Vagina (tissue), 2 donors: ENCODE results near the gene MGAT4D.

Experiments
- POLR2A ChIP-seq, 2 donors: fragments of 450-650 bp; IDR thresholded peaks; one replicate each; pipeline ENCODE4 v1.6.1; 2017; ENCODE audit warnings: antibody characterized with exemption in 2 of 2, mild to moderate bottlenecking in 2 of 2, moderate library complexity in 2 of 2
- TF ChIP-seq, protein P1 (sequence below), 3 experiments: fragments of 450-650 bp in 2 of 3; fragments of 200-600 bp in 1 of 3; sonication (generic) in 1 of 3; IDR thresholded peaks; one replicate each; pipeline ENCODE4 v1.5.1; 2017 to 2019; ENCODE audit warnings: antibody characterized with exemption in 3 of 3, mild to moderate bottlenecking in 2 of 3, moderate library complexity in 2 of 3

- TF ChIP-seq, protein P1, sequence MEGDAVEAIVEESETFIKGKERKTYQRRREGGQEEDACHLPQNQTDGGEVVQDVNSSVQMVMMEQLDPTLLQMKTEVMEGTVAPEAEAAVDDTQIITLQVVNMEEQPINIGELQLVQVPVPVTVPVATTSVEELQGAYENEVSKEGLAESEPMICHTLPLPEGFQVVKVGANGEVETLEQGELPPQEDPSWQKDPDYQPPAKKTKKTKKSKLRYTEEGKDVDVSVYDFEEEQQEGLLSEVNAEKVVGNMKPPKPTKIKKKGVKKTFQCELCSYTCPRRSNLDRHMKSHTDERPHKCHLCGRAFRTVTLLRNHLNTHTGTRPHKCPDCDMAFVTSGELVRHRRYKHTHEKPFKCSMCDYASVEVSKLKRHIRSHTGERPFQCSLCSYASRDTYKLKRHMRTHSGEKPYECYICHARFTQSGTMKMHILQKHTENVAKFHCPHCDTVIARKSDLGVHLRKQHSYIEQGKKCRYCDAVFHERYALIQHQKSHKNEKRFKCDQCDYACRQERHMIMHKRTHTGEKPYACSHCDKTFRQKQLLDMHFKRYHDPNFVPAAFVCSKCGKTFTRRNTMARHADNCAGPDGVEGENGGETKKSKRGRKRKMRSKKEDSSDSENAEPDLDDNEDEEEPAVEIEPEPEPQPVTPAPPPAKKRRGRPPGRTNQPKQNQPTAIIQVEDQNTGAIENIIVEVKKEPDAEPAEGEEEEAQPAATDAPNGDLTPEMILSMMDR (IDR thresholded peaks at IDR 0.05): no peak
- no peak for TF ChIP-seq POLR2A (IDR thresholded peaks at IDR 0.05)
Observed at GRCh38 chr4:140499391-140499790, 1.3 kb upstream of the MGAT4D start.
